Measurements from ENCODE around the gene EFNB2.
A peak's percentile ranks its signal among the peaks of the same experiment; 100 is the strongest.

The EFNB2 gene

GRCh38 chr13:106548064-106548696 lies 12.7 kb upstream of the EFNB2 start:
- DNase-seq, result no peak

GRCh38 chr13:106541826-106542225 lies 6.4 kb upstream of the EFNB2 start:
- no peak for DNase-seq

- DNase-seq, result no peak
Measured at GRCh38 chr13:106540613-106541012, 5.2 kb upstream of the EFNB2 start.

- no peak for DNase-seq
Measured at GRCh38 chr13:106537521-106537920, 2.1 kb upstream of the EFNB2 start.

- peak; percentile 82 to 87 for DNase-seq
Measured at GRCh38 chr13:106536244-106537034, 977 bp upstream of the EFNB2 start.

GRCh38 chr13:106534639-106535551 lies 567 bp downstream of the EFNB2 start:
- peak in 1 of 2 donors; percentile 23 for DNase-seq

GRCh38 chr13:106533943-106534638 lies 1.4 kb downstream of the EFNB2 start:
- peak in 1 of 2 donors; percentile 14 for DNase-seq

- DNase-seq, result peak in 1 of 2 donors; percentile 14
Measured at GRCh38 chr13:106533101-106533942, 2.1 kb downstream of the EFNB2 start.

- no peak for DNase-seq
Measured at GRCh38 chr13:106532111-106532929, 3.1 kb downstream of the EFNB2 start.

- no peak for DNase-seq
Measured at GRCh38 chr13:106530980-106531481, 4.4 kb downstream of the EFNB2 start.

- DNase-seq, result no peak
Measured at GRCh38 chr13:106530171-106530851, 5.2 kb downstream of the EFNB2 start.

- DNase-seq, result no peak
Measured at GRCh38 chr13:106529415-106530170, 5.9 kb downstream of the EFNB2 start.

- DNase-seq, result no peak
Measured at GRCh38 chr13:106528718-106529414, 6.6 kb downstream of the EFNB2 start.

GRCh38 chr13:106527826-106528225 lies 7.6 kb downstream of the EFNB2 start:
- no peak for DNase-seq

- no peak for DNase-seq
Measured at GRCh38 chr13:106527445-106527801, 8.0 kb downstream of the EFNB2 start.

GRCh38 chr13:106526738-106527444 lies 8.6 kb downstream of the EFNB2 start:
- no peak for DNase-seq

GRCh38 chr13:106525865-106526264 lies 9.6 kb downstream of the EFNB2 start:
- no peak for DNase-seq

GRCh38 chr13:106524108-106524507 lies 11.4 kb downstream of the EFNB2 start:
- DNase-seq, result no peak
